ENCODE measurements around the gene ARMC2. TPM values are rescaled to one million over a fixed set of nuclear protein-coding genes. Genes with fewer than 3 reads are reported as not detected.
"Not testable (repeated sequence)": the region's sequence is repeated elsewhere in the genome, so short reads cannot be mapped to it uniquely, and the experiment has no call there.

Gene ARMC2
- total RNA-seq, 2 experiments from 2014 or later = 10.8 to 19.2 TPM

DNA sequence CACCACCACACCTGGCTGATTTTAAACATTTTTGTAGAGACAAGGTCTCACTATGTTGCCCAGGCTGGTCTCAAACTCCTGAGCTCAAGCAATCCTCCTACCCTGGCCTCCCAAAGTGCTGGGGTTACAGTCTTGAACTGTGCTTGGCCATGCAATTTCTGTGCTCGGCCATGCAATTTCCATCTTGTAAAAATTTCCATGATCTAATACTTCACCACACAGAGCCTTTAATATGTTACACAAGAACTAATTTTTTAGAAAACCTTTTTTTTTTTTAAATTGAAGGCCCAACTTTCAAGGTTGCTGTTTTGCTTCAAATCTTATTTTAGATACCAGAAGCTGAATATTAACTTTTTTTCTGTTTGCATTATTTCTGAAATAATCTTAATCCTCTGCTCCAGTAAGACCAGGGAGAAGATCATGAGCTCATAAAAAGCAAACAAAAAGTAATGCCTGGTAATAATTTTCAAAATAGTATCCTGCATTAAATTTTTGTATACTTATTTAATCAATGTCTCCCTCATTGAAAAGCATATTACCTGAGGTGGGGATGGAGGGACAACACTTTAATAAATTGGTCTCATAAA is 38.1 kb upstream of the ARMC2 start:
- Mint-ChIP-seq H3K27me3 (peaks cover 8% of the 10 kb centered on the region), H3K9me3 (ENCODE audit: low read depth) (no peaks in the 10 kb centered on the region), H3K4me1 (peaks cover 13% of the 10 kb centered on the region), H3K36me3 (peaks cover 2% of the 10 kb centered on the region), H3K27ac (no peak overlapping the region), H3K4me3 (no peak overlapping the region)
- DNase-seq (no peak), ATAC-seq (no peak)
- CTCF ChIA-PET = interaction anchor here (1.1 to 1.3 kb wide), 2 partner anchors 11 to 25 kb away, joined by 3 to 4 read pairs; no protein-coding TSS in a partner anchor

DNA sequence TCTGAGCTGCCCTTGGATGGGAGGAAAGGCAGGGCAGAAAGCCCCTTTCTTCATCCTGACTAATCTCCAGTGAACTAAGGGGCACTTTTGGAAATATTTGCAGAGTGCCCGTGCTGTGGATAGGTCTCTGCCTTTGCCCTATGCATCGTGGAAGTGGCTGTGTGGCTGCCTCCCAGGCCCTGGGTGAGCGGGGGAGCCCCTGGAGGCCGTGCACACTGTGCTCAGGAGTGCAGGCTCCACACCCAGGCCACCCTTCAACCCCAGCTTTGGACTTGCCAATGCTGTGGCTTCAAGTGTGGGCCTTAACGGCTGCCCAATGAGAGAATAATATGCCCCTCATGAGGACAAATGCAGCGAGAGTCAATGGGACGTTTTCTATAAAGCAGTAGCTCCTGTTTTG is 36.7 kb upstream of the ARMC2 start:
- Mint-ChIP-seq H3K36me3 (peaks cover 3% of the 10 kb centered on the region), H3K9me3 (ENCODE audit: low read depth) (no peaks in the 10 kb centered on the region), H3K27ac (no peak overlapping the region), H3K4me3 (no peak overlapping the region), H3K4me1 (no peaks in the 10 kb centered on the region), H3K27me3 (peaks cover 21% of the 10 kb centered on the region)
- ATAC-seq = no peak
- no peak for DNase-seq
- CTCF ChIA-PET = no interaction called here

DNA sequence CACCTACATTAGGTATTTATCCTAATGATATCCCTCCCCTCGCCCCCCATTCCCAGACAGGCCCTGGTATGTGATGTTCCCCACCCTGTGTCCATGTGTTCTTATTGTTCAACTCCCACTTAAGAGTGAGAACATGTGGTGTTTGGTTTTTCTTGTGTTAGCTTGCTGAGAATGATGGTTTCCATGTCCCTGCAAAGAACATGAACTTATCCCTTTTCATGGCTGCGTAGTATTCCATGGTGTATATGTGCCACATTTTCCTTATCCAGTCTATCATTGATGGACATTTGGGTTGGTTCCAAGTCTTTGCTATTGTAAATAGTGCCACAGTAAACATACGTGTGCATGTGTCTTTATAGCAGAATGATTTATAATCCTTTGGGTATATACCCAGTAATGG is 35.0 kb upstream of the ARMC2 start:
- H3K4me3 Mint-ChIP-seq; DNase-seq; H3K4me1 Mint-ChIP-seq; ATAC-seq; H3K36me3 Mint-ChIP-seq; CTCF ChIA-PET; H3K9me3 Mint-ChIP-seq (ENCODE audit: low read depth); H3K27ac Mint-ChIP-seq: not testable (repeated sequence)
- H3K27me3 Mint-ChIP-seq = peaks cover 25% of the 10 kb centered on the region

DNA sequence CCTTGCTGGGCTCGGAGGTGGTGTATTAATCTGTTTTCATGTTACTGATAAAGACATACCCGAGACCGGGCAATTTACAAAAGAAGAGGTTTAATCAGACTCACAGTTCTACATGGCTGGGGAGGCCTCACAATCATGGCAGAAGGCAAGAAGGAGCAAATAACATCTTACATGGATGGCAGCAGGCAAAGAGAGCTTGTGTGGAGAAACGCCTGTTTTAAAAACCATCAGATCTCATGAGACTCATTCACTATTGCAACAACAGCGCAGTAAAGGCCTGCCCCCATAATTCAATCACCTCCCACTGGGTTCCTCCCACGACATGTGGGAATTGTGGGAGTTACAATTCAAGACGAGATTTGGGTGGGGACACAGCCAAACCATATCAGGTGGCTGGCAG is 30.9 kb upstream of the ARMC2 start:
- H3K27ac Mint-ChIP-seq; ATAC-seq; H3K4me1 Mint-ChIP-seq; H3K36me3 Mint-ChIP-seq; H3K4me3 Mint-ChIP-seq; CTCF ChIA-PET; DNase-seq; H3K9me3 Mint-ChIP-seq (ENCODE audit: low read depth): not testable (repeated sequence)
- peaks cover 25% of the 10 kb centered on the region for H3K27me3 Mint-ChIP-seq

DNA sequence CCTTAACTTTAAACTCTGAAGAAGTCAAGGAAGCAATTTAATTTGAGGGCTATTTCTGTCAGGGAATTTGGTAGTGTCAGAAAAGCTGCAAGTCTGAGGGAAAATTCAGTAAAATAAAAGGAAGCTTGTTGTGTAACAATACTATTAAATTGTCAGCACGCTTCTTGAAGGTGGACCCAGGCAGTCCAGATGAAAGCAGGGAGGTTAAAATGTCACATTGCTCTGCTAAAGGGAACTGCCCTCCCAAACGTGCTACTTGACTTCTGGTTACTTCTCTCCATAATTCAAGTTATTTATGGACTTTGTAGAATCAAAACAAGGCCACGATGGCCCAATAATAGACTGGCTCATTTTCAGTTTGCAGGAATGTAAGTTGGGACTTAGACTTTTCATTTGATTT is 28.2 kb upstream of the ARMC2 start:
- CTCF ChIA-PET = no interaction called here
- Mint-ChIP-seq H3K27me3 (peaks cover 18% of the 10 kb centered on the region), H3K27ac (no peak overlapping the region), H3K36me3 (peaks cover 12% of the 10 kb centered on the region), H3K4me1 (no peaks in the 10 kb centered on the region), H3K4me3 (no peak overlapping the region), H3K9me3 (ENCODE audit: low read depth) (peaks cover 10% of the 10 kb centered on the region)
- ATAC-seq (no peak), DNase-seq (no peak)

DNA sequence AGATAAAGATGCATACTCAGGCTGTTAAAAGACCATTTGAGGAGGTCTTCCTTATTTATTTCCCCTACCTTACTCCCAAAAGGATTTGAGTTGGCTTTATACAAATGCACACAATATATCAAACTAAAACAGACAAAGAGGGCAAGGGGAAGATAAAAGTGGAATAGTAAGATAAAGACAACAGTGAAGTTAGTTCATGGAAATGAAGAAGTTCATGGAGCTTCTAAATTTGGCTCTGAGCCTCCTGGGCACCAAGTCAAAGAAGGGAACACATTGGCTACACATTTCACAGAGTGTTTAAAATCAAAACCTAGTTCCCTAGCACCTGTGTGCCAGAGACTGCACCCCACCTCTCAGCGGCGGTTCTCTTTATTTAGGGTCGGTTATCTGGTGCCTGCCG is 25.8 kb upstream of the ARMC2 start:
- peaks cover 4% of the 10 kb centered on the region for H3K4me1 Mint-ChIP-seq
- peaks cover 20% of the 10 kb centered on the region for H3K9me3 Mint-ChIP-seq (ENCODE audit: low read depth)
- H3K27me3 Mint-ChIP-seq = no peaks in the 10 kb centered on the region
- no peak for ATAC-seq
- DNase-seq = no peak
- CTCF ChIA-PET = interaction anchor here (1.1 to 1.7 kb wide), 3 partner anchors 13 to 280 kb away, joined by 4 read pairs; no protein-coding TSS in a partner anchor
- H3K36me3 Mint-ChIP-seq = peaks cover 17% of the 10 kb centered on the region
- no peak overlapping the region for H3K4me3 Mint-ChIP-seq
- H3K27ac Mint-ChIP-seq = no peak overlapping the region

DNA sequence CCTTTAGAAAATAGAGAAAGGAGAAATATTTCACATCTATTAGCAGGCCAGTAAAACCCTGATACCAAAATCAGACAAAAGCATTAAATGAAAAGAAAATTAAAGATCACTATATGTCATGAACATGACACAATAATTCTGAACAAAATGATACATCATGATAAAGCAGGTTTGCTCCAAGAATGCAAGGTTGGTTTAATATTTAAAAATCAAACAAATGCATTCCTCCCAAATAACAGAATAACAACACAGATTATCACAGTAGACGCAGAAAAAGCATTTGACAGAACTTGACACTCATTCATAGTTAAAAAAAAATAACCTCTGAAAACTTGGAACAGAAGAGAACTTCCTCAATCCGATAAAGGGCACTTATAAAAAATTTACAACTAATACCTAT is 22.9 kb upstream of the ARMC2 start:
- no peak overlapping the region for H3K27ac Mint-ChIP-seq
- ATAC-seq (no peak), DNase-seq (no peak)
- no peaks in the 10 kb centered on the region for H3K27me3 Mint-ChIP-seq
- CTCF ChIA-PET = no interaction called here
- peaks cover 11% of the 10 kb centered on the region for H3K4me1 Mint-ChIP-seq
- H3K4me3 Mint-ChIP-seq = no peak overlapping the region
- H3K36me3 Mint-ChIP-seq = peaks cover 14% of the 10 kb centered on the region
- peaks cover 15% of the 10 kb centered on the region for H3K9me3 Mint-ChIP-seq (ENCODE audit: low read depth)

DNA sequence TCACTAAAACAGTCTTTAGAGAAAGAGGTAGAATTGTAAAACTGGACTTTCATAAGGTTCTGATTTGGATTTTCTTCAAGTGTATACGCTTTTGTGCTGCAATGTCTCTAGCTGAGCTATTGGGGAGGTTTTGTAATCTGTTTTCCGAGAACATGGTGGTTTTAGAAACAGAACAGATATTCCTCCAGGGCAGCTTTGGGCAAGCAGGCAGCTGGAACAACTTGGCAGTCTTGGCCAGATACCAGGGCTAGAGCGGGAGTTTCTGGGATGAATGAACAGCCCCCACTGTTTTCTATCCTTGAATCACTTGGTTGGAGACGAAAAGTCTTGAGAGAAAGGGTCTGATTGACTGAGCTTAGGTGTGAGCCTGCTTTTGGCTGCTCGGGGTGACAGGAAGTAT is 17.1 kb upstream of the ARMC2 start:
- CTCF ChIA-PET = interaction anchor here (1.0 kb wide), 1 partner anchor 289 kb away, joined by 4 read pairs; no protein-coding TSS in a partner anchor
- Mint-ChIP-seq H3K27me3 (no peaks in the 10 kb centered on the region), H3K9me3 (ENCODE audit: low read depth) (peaks cover 9% of the 10 kb centered on the region), H3K27ac (no peak overlapping the region), H3K36me3 (peaks cover 7% of the 10 kb centered on the region), H3K4me1 (peaks cover 28% of the 10 kb centered on the region), H3K4me3 (no peak overlapping the region)
- no peak for ATAC-seq
- DNase-seq = no peak

DNA sequence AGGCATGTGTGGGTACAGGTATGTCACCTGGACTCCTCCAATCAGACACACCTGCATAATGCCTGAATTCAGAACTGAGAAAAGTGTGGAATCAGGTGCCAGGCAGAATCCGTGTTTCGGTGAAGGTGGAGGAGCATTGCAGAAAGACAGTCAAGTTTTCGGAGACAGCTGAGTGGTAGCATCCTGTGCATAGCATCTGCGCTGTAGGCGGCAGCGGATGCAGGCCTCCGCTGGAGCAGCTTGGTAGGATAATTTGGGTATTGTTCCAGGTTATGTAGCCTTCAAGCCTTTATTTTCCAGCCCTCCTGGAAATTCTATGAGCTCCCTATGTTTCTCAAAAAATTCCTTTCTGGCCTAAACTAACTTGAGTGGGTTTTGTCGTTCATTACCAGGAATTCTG is 15.5 kb upstream of the ARMC2 start:
- no peak for DNase-seq
- Mint-ChIP-seq H3K9me3 (ENCODE audit: low read depth) (no peaks in the 10 kb centered on the region), H3K4me1 (peaks cover 37% of the 10 kb centered on the region), H3K27me3 (no peaks in the 10 kb centered on the region), H3K36me3 (no peaks in the 10 kb centered on the region), H3K27ac (no peak overlapping the region), H3K4me3 (no peak overlapping the region)
- CTCF ChIA-PET = interaction anchor here (1.2 kb wide), 2 partner anchors 51 to 240 kb away, joined by 3 to 4 read pairs; no protein-coding TSS in a partner anchor
- no peak for ATAC-seq

DNA sequence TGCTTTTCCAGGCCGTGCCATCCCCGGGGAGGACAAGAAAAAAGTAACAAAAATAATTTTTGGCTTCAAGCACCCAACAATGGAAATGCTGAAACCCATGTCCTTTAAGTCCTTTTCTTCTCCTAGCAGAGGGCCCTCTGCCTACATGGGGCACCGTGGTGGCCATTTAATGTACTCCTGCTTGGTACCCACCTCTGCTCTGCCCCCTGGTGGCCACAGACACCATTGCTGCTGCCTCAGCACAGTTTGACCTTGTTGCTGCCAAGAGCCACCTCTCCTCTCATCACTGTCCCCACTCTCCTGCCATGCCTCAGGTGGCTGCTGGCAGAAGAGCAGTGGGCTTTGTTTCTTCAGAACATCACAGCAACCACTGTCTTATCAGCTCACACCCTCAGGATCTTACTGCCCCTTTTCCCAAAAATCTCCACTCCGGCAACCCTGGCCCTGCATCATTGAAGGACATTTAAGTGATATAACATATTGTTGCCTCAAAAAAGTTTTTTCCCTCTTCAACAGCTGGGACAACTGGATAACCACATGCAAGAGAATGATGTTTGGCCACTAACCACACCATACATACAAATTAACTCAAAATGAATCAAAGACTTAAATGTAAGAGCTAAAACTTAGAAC is 12.9 kb upstream of the ARMC2 start:
- peak; percentile 92 for DNase-seq
- CTCF ChIA-PET = interaction anchor here (0.7 to 3.7 kb wide), 20 partner anchors 9 to 298 kb away, joined by 3 to 36 read pairs (median 4); partner anchors contain the start of gene ARMC2
- Mint-ChIP-seq H3K4me1 (peaks cover 50% of the 10 kb centered on the region), H3K27ac (peak overlapping the region; percentile 48), H3K27me3 (no peaks in the 10 kb centered on the region), H3K4me3 (no peak overlapping the region), H3K9me3 (ENCODE audit: low read depth) (no peaks in the 10 kb centered on the region), H3K36me3 (no peaks in the 10 kb centered on the region)
- peak; percentile 93 for ATAC-seq

DNA sequence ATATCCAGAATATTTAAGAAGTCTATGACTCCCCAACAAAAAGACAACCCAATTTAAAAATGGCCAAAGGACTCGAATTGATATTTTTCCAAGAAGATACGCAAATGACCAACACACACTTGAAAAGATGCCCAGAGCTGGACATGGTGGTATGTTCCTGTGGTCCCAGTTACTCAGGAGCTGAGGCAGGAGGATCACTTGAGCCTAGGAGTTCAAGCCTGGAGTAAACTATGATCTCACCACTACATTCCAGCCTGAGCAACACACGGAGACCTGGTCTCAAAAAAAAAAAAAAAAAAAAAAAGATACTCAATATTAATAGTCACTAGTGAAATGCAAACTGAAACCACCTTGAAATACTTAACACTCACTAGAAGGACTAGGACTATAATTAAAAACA is 12.2 kb upstream of the ARMC2 start:
- CTCF ChIA-PET = interaction anchor here (0.7 to 3.7 kb wide), 23 partner anchors 9 to 299 kb away, joined by 3 to 36 read pairs (median 4); partner anchors contain the start of gene ARMC2
- peak overlapping the region; percentile 48 for H3K27ac Mint-ChIP-seq
- ATAC-seq (no peak), DNase-seq (no peak)
- no peaks in the 10 kb centered on the region for H3K9me3 Mint-ChIP-seq (ENCODE audit: low read depth)
- no peaks in the 10 kb centered on the region for H3K36me3 Mint-ChIP-seq
- H3K4me1 Mint-ChIP-seq = peaks cover 50% of the 10 kb centered on the region
- no peaks in the 10 kb centered on the region for H3K27me3 Mint-ChIP-seq
- H3K4me3 Mint-ChIP-seq = no peak overlapping the region

DNA sequence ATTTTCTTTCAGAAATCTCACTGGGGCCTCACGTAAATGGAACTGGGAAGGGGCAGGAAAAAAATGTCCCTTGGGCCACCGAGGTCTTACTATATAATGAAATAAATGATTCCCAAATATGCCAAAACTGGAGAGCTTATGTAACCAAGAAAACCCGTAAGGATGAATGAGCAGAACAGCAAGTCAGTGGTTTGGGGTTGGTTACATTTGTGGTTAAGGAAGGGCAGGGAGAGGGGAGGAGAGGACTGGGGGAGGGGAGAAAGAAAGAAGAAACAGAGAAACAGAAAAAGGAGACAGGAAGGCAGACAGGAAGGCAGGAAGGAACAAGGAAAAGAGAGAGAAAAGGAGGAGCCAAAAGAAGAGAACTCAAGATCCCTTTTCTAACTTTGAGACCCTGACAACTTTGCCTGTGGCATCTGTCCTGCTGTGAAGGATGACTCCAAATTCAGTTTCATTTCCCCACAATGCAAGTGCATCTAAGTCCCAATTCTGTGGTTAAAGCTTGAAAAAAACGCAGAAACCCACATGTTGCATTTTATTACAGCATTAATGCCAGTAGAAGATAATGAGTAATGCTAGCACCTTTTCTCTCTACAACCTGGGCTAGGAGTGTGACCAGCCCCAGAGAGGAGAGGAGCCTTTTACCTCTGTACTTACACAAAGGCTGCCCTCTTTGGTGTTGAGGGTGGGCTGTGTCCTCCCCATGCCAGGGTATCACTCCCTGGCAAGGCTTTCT is 10.8 kb upstream of the ARMC2 start:
- peaks cover 44% of the 10 kb centered on the region for H3K4me1 Mint-ChIP-seq
- CTCF ChIA-PET = interaction anchor here (0.7 to 3.7 kb wide), 12 partner anchors 10 to 295 kb away, joined by 3 to 36 read pairs (median 4); partner anchors contain the start of gene ARMC2
- peak overlapping the region; percentile 62 for H3K27ac Mint-ChIP-seq
- ATAC-seq = peak; percentile 69
- no peaks in the 10 kb centered on the region for H3K36me3 Mint-ChIP-seq
- no peaks in the 10 kb centered on the region for H3K9me3 Mint-ChIP-seq (ENCODE audit: low read depth)
- H3K27me3 Mint-ChIP-seq = no peaks in the 10 kb centered on the region
- DNase-seq = no peak
- no peak overlapping the region for H3K4me3 Mint-ChIP-seq

DNA sequence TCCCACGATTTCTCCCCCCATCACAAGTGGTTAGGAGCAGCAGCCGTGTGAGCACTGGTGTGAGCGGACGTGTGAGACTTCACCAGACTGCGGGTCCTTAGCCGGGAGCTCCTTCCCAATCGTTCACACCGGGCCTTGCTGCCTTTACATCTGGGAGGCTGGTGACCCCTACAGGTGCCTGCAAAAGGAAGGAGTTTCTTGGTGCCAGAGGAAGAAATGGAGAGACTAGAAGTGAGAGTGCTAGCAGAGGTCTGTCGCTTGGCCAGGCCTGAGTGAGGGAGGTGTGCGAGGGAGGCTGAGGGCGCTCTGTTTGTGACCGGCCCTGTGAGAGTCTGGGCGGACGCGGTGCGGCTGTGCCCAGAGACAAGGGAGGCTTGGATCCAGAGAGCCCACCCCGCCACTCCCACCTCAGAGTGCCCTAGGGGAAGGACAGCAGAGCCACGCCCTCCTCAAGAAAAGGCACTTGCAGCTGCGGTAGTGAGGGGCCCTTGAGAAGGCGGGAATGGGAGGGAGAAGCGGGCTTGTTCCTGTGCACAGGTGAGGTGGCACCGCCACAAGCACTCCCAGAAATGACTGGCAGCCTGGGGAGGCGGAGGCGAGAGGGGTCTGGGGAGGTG is 10.0 kb upstream of the ARMC2 start:
- H3K9me3 Mint-ChIP-seq (ENCODE audit: low read depth) = no peaks in the 10 kb centered on the region
- peak overlapping the region; percentile 62 for H3K27ac Mint-ChIP-seq
- H3K27me3 Mint-ChIP-seq = no peaks in the 10 kb centered on the region
- H3K4me3 Mint-ChIP-seq = peak overlapping the region; percentile 6
- H3K4me1 Mint-ChIP-seq = peaks cover 46% of the 10 kb centered on the region
- DNase-seq (no peak), ATAC-seq (no peak)
- CTCF ChIA-PET = interaction anchor here (0.7 to 3.7 kb wide), 13 partner anchors 9 to 296 kb away, joined by 3 to 36 read pairs (median 4); partner anchors contain the start of gene ARMC2
- H3K36me3 Mint-ChIP-seq = no peaks in the 10 kb centered on the region
